Transverse colon (tissue), 4 donors: ENCODE results near the gene SLC10A3. TPM values are rescaled to one million over a fixed set of nuclear protein-coding genes. Genes with fewer than 3 reads are reported as not detected.

Experiments
- DNase-seq: peaks from one replicate; pipeline ENCODE4 v3.0.0-alpha.2; 2019
- H3K27ac ChIP-seq, 4 donors: fragments of 200-600 bp; sonication (generic); 2 replicates each; pipeline ENCODE4 v1.5.1; 2016 to 2018; ENCODE audit warnings: inconsistent platforms in 4 of 4
- H3K27me3 ChIP-seq: fragments of 200-600 bp; sonication (generic); 2 replicates; pipeline ENCODE4 v1.5.1; 2017; ENCODE audit warnings: inconsistent platforms
- H3K36me3 ChIP-seq, 4 donors: fragments of 200-600 bp; sonication (generic); 2 replicates each; pipeline ENCODE4 v1.5.1; 2017 to 2019; ENCODE audit warnings: inconsistent platforms in 4 of 4
- H3K4me1 ChIP-seq, 4 donors: fragments of 200-600 bp; sonication (generic); 2 replicates each; pipeline ENCODE4 v1.5.1; 2017 to 2020; ENCODE audit warnings: inconsistent platforms in 4 of 4
- H3K4me3 ChIP-seq, 4 donors: fragments of 200-600 bp; sonication (generic); 1 replicate in 1 of 4; 2 replicates in 3 of 4; pipeline versions ENCODE4 v1.5.1 to v1.6.1; 2017 to 2019; ENCODE audit warnings: inconsistent platforms in 4 of 4
- H3K9me3 ChIP-seq, 2 donors: fragments of 200-600 bp; sonication (generic); 2 replicates each; pipeline ENCODE4 v1.5.1; 2017 to 2019; ENCODE audit warnings: inconsistent platforms in 2 of 2
- EP300 ChIP-seq: sonication (generic); formaldehyde crosslinking; IDR thresholded peaks from one replicate; pipeline ENCODE4 v1.6.1; 2017; ENCODE audit warnings: antibody characterized with exemption, low read depth
- POLR2A ChIP-seq: fragments of 450-650 bp; IDR thresholded peaks from one replicate; pipeline ENCODE4 v1.6.1; 2016; ENCODE audit warnings: antibody characterized with exemption, mild to moderate bottlenecking, moderate library complexity
- POLR2AphosphoS5 ChIP-seq, 3 donors: sonication (generic); formaldehyde crosslinking; IDR thresholded peaks; one replicate each; pipeline ENCODE4 v1.6.1; 2016; ENCODE audit warnings: antibody characterized with exemption in 3 of 3
- WGBS, 2 donors: methylation state at CpG; one replicate each; pipeline ENCODE4 v1.1.5; 2018; ENCODE audit warnings: low coverage in 1 of 2; 5-methylcytosine and 5-hydroxymethylcytosine counted together
- in situ Hi-C, 4 donors: fragments of 200-750 bp; cut with MboI; loops; one replicate each; pipeline versions ENCODE4 v1.15.0 to v1.15.1; 2017; ENCODE audit warnings: low sequenced_read_pairs in 3 of 4, low pct_ligation_motif_present in 1 of 4, low pct_unique_long_range_greater_than_20kb in 1 of 4
- intact Hi-C: fragments of 100-400 bp; cut with DNase I; formaldehyde crosslinking; loops from one replicate; pipeline ENCODE4 v1.15.1; 2023; ENCODE audit warnings: low total_unique reads
- total RNA-seq, 4 donors: library from RNA; depleted of rRNA; stranded (reverse); fragments of >200 nt; gene quantifications; one replicate each; pipeline ENCODE4 v1.1.0, GENCODE V29; 2016
- TF ChIP-seq, protein P1 (sequence below), 5 experiments: fragments of 200-600 bp in 3 of 5; fragments of 450-650 bp in 2 of 5; sonication (generic) in 3 of 5; IDR thresholded peaks; 1 replicate in 2 of 5; 2 replicates in 3 of 5; pipeline ENCODE4 v1.5.1; 2016 to 2017; ENCODE audit warnings: antibody characterized with exemption in 5 of 5, inconsistent platforms in 3 of 5, mild to moderate bottlenecking in 2 of 5, moderate library complexity in 1 of 5

The SLC10A3 gene
- total RNA-seq, 4 donors from 2014 or later, result 26.7 to 117 (median 34.4) TPM

DNA sequence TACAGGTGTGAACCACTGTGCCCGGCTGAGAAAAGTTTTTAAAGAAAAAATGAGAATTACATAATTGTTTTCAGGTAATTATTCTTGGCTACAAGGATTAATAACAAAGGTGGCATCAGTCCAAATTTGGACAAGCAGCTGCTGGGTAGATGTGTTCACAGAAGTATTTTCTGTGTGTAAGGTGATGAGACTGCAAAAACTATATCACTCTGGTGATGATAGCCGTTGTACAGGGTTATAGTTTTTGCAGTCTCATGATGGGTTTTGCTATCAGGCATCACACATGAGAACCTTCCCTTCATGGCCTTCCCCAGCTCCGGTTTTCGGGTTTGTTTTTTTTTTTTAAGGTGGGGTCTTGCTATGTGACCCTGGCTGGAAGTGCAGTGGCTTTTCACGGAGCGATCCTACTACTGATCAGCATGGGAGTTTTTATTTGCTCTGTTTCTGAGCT lies 5.1 kb upstream of the SLC10A3 start:
- no peak for TF ChIP-seq POLR2AphosphoS5 (IDR thresholded peaks at IDR 0.05)
- no peak for TF ChIP-seq EP300
- TF ChIP-seq, protein P1, sequence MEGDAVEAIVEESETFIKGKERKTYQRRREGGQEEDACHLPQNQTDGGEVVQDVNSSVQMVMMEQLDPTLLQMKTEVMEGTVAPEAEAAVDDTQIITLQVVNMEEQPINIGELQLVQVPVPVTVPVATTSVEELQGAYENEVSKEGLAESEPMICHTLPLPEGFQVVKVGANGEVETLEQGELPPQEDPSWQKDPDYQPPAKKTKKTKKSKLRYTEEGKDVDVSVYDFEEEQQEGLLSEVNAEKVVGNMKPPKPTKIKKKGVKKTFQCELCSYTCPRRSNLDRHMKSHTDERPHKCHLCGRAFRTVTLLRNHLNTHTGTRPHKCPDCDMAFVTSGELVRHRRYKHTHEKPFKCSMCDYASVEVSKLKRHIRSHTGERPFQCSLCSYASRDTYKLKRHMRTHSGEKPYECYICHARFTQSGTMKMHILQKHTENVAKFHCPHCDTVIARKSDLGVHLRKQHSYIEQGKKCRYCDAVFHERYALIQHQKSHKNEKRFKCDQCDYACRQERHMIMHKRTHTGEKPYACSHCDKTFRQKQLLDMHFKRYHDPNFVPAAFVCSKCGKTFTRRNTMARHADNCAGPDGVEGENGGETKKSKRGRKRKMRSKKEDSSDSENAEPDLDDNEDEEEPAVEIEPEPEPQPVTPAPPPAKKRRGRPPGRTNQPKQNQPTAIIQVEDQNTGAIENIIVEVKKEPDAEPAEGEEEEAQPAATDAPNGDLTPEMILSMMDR (IDR thresholded peaks at IDR 0.05), result no peak
- TF ChIP-seq POLR2A, result no peak
- intact Hi-C loops, result no loop called here
- Histone ChIP-seq H3K36me3 (no peaks in the 10 kb centered on the region), H3K27ac (no peak overlapping the region), H3K27me3 (no peaks in the 10 kb centered on the region), H3K9me3 (no peaks in the 10 kb centered on the region), H3K4me1 (no peaks in the 10 kb centered on the region), H3K4me3 (no peak overlapping the region)
- in situ Hi-C loops, result no loop called here
- 69 to 86% methylated on average over 3 to 6 of the region's 6 CpGs for WGBS, 2 donors
- no peak for DNase-seq

DNA sequence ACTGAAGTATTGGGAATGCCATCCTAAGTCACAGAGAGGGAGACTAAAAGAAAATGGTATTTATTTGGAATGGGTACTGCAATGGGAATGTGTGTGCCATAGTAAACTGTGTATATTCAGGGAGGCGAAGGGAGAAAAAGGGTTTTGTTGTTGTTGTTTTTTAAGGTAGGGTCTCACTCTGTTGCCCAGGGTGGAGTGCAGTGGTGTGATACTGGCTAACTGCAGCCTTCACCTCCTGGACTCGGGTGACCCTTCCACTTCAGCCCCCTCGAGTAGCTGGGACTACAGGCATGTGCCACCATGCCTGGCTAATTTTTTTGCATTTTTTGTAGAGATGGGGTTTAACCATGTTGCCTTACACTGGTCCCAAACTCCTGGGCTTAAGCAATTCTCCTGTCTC lies 4.3 kb upstream of the SLC10A3 start:
- no peak overlapping the region for H3K27ac ChIP-seq
- in situ Hi-C loops (no loop called here), intact Hi-C loops (no loop called here)
- H3K9me3 ChIP-seq, result no peaks in the 10 kb centered on the region
- peaks cover 0 to under 1% (median under 1%) of the 10 kb centered on the region in 4 donors for H3K4me1 ChIP-seq
- TF ChIP-seq POLR2AphosphoS5 (IDR thresholded peaks at IDR 0.05) (no peak), EP300 (no peak), POLR2A (no peak)
- TF ChIP-seq, protein P1 (IDR thresholded peaks at IDR 0.05), result no peak
- no peak for DNase-seq
- WGBS, 2 donors, result 69% methylated on average over 3 of the region's 3 CpGs; no CpG with 5 or more reads in 1 of the 2 donors
- no peak overlapping the region for H3K4me3 ChIP-seq
- H3K36me3 ChIP-seq, result no peaks in the 10 kb centered on the region
- no peaks in the 10 kb centered on the region for H3K27me3 ChIP-seq

DNA sequence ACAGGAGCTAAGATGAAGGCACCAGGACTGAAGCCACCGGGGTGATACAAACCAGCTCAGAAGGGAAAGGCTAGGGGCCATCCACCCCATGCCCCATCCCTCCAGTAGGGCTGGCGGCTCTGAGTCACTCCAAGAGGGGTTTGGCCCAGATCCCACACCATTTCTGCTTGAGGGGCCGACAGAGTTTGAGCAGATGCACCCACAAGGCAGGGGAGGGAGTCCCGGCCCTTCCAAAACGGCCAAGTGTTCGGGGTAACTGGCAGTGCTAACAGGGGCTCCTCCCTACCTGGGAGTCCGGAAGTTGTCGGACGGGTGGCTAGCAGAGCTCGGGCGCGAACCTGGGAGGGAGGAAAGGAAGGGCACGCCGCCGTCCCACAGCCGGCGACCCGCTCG lies 412 bp downstream of the SLC10A3 start:
- no peaks in the 10 kb centered on the region for H3K9me3 ChIP-seq
- TF ChIP-seq POLR2AphosphoS5 (IDR thresholded peaks at IDR 0.05) (no peak), EP300 (no peak), POLR2A (no peak)
- TF ChIP-seq, protein P1 (IDR thresholded peaks at IDR 0.05), result no peak
- no peaks in the 10 kb centered on the region for H3K36me3 ChIP-seq
- intact Hi-C loops, result no loop called here
- H3K27me3 ChIP-seq, result no peaks in the 10 kb centered on the region
- peak overlapping the region; percentile 50 to 79 (median 61) for H3K4me3 ChIP-seq
- in situ Hi-C loops, result no loop called here
- WGBS, 2 donors, result 34% methylated on average over 13 of the region's 19 CpGs; no CpG with 5 or more reads in 1 of the 2 donors
- peak overlapping the region; percentile 93 to 99 (median 96) for H3K27ac ChIP-seq
- DNase-seq, result peak; percentile 30
- H3K4me1 ChIP-seq, result peaks cover 4 to 22% (median 13%) of the 10 kb centered on the region in 4 donors

DNA sequence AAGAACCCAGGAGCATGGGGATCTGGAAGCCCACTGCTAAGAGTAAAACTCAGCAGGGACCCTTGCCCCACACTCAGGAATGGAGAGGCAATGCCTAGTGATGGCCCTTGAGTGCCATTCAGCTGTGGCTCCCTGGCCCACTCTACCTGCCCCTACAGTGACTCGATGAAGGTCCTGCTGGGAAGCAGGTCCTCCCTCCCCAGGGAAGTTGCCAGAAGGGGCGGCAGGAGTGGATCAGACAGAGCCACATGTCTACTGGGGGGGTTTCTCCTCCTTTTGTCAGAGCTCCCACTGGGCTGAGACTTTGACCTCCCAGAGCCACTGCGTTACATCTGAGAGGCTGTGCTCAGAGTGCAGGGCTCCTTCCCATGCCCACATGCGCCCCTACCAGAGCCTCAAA lies 1.2 kb downstream of the SLC10A3 start:
- H3K27ac ChIP-seq, result peak overlapping the region; percentile 93 to 99 (median 96)
- H3K4me1 ChIP-seq, result peaks cover 8 to 27% (median 13%) of the 10 kb centered on the region in 4 donors
- no peaks in the 10 kb centered on the region for H3K9me3 ChIP-seq
- intact Hi-C loops, result no loop called here
- H3K36me3 ChIP-seq, result no peaks in the 10 kb centered on the region
- in situ Hi-C loops, result no loop called here
- TF ChIP-seq EP300, result no peak
- no peak for TF ChIP-seq POLR2A
- no peak for TF ChIP-seq POLR2AphosphoS5 (IDR thresholded peaks at IDR 0.05)
- TF ChIP-seq, protein P1 (IDR thresholded peaks at IDR 0.05), result no peak
- 93% methylated on average over 4 of the region's 4 CpGs; no CpG with 5 or more reads in 1 of the 2 donors for WGBS, 2 donors
- no peak for DNase-seq
- H3K4me3 ChIP-seq, result peak overlapping the region in 1 of 4 donors; percentile 70
- no peaks in the 10 kb centered on the region for H3K27me3 ChIP-seq
